K562 (cell line): ENCODE results near the gene AP1S3. TPM values are rescaled to one million over a fixed set of nuclear protein-coding genes. Genes with fewer than 3 reads are reported as not detected.
A peak's percentile ranks its signal among the peaks of the same experiment; 100 is the strongest.

Experiments used
- BDP1 ChIP-seq: IDR thresholded peaks from 3 replicates; pipeline ENCODE4 v1.6.1; 2011; ENCODE audit not compliant: insufficient read length, insufficient read depth
- CBX8 ChIP-seq: fragments of 200-600 bp; sonication (generic); IDR thresholded peaks from 2 replicates; pipeline ENCODE4 v1.6.1; 2012; ENCODE audit warnings: borderline replicate concordance, mixed run types, low read depth, mild to moderate bottlenecking, moderate library complexity, mixed read lengths, low read length, control low read depth, inconsistent platforms; ENCODE audit not compliant: poor library complexity, severe bottlenecking; ENCODE audit errors: extremely low read depth
- CCNT2 ChIP-seq: IDR thresholded peaks from 2 replicates; pipeline ENCODE4 v1.6.1; 2011; ENCODE audit warnings: borderline replicate concordance, low read depth, mild to moderate bottlenecking, moderate library complexity, mixed read lengths, low read length; ENCODE audit not compliant: insufficient read length; ENCODE audit errors: extremely low read depth
- EP300 ChIP-seq: IDR thresholded peaks from 2 replicates; pipeline ENCODE4 v1.6.1; 2012; ENCODE audit warnings: low read length, improper control_type of control experiment
- FOXJ2 ChIP-seq: fragments of 200-800 bp; sonication (Bioruptor generic); IDR thresholded peaks from 2 replicates; pipeline ENCODE4 v1.6.1; 2016; ENCODE audit warnings: missing genetic modification characterization, missing compliant biosample characterization
- GATA2 ChIP-seq: sonication (generic); formaldehyde crosslinking; IDR thresholded peaks from 2 replicates; pipeline ENCODE4 v1.4.0; 2020; ENCODE audit warnings: mild to moderate bottlenecking, missing genetic modification reagents
- NFE2 ChIP-seq: IDR thresholded peaks from 2 replicates; pipeline ENCODE4 v1.6.1; 2014; ENCODE audit warnings: antibody characterized with exemption, low read depth
- NR3C1 ChIP-seq: sonication (generic); formaldehyde crosslinking; IDR thresholded peaks from 2 replicates; pipeline ENCODE4 v1.8.1; 2022; ENCODE audit warnings: missing genetic modification reagents
- NRF1 ChIP-seq, 2 experiments: fragments of 450-650 bp; IDR thresholded peaks in 1 of 2; conservative IDR thresholded peaks in 1 of 2; 2 replicates each; pipeline ENCODE4 v1.6.1; 2014; ENCODE audit warnings: mild to moderate bottlenecking in 2 of 2
- PCBP2 ChIP-seq: fragments of 200-400 bp; formaldehyde crosslinking; IDR thresholded peaks from 2 replicates; pipeline ENCODE4 v1.6.1; 2018; ENCODE audit warnings: low read length, low read depth, mild to moderate bottlenecking, moderate library complexity; ENCODE audit not compliant: poor library complexity, severe bottlenecking
- PML ChIP-seq: IDR thresholded peaks from 2 replicates; pipeline ENCODE4 v1.6.1; 2012; ENCODE audit warnings: low read length, inconsistent platforms
- PTBP1 ChIP-seq: fragments of 200-400 bp; formaldehyde crosslinking; IDR thresholded peaks from 2 replicates; pipeline ENCODE4 v1.6.1; 2017; ENCODE audit warnings: low read depth, low read length
- RUNX1 ChIP-seq: sonication (generic); IDR thresholded peaks from 2 replicates; pipeline ENCODE4 v1.6.1; 2016; ENCODE audit warnings: antibody characterized with exemption, low read depth
- SMARCE1 ChIP-seq: fragments of 450-650 bp; IDR thresholded peaks from 2 replicates; pipeline ENCODE4 v1.7.1; 2016; ENCODE audit warnings: mild to moderate bottlenecking
- XRCC4 ChIP-seq: IDR thresholded peaks from one replicate; pipeline ENCODE4 v1.6.1; 2011; ENCODE audit not compliant: insufficient read depth, insufficient read length; ENCODE audit errors: extremely low read depth
- ZBTB7A ChIP-seq: IDR thresholded peaks from 2 replicates; pipeline ENCODE4 v1.6.1; 2011; ENCODE audit warnings: low read depth, mild to moderate bottlenecking, low read length, moderate library complexity, borderline replicate concordance; ENCODE audit not compliant: control insufficient read depth
- ZHX1 ChIP-seq: fragments of 150-350 bp; conservative IDR thresholded peaks from 2 replicates; pipeline ENCODE4 v1.6.1; 2014; ENCODE audit warnings: low read length
- ZNF23 ChIP-seq: fragments of 250-450 bp; sonication (Bioruptor Pico); IDR thresholded peaks from 2 replicates; pipeline ENCODE4 v1.4.0; 2020; ENCODE audit warnings: mild to moderate bottlenecking
- ZNF3 ChIP-seq: fragments of 250-450 bp; sonication (Bioruptor Pico); IDR thresholded peaks from 2 replicates; pipeline ENCODE4 v1.5.0; 2021; ENCODE audit warnings: mild to moderate bottlenecking, moderate library complexity
- ZNF445 ChIP-seq: fragments of 250-450 bp; sonication (Bioruptor Pico); IDR thresholded peaks from 2 replicates; pipeline ENCODE4 v1.4.0; 2020; ENCODE audit warnings: low read depth, mild to moderate bottlenecking, moderate library complexity
- ZNF609 ChIP-seq: sonication (generic); formaldehyde crosslinking; IDR thresholded peaks from 2 replicates; pipeline ENCODE4 v1.8.1; 2023; ENCODE audit warnings: missing genetic modification reagents, mild to moderate bottlenecking, borderline replicate concordance
- polyA plus RNA-seq, 8 experiments: library from polyadenylated mRNA; depleted of rRNA in 4 of 8; stranded (reverse) in 5 of 8; unstranded in 3 of 8; fragments of >200 nt; fragmentation: Nextera tagmentation in 2 of 8; fragmentation: Illumina TruSeq in 1 of 8; extraction: Ambion mirVana in 2 of 8; extraction: Trizol in 1 of 8; gene quantifications; 2 replicates each; pipeline versions ENCODE4 v1.2.1 to v1.2.3, GENCODE V29; 2011 to 2014; ENCODE audit warnings: inconsistent platforms in 1 of 8, missing spikeins in 1 of 8
- total RNA-seq, 7 experiments: library from RNA; depleted of rRNA in 6 of 7; stranded (reverse); fragments of >200 nt in 6 of 7; fragmentation: Illumina TruSeq in 2 of 7; extraction: Trizol in 2 of 7; gene quantifications; 2 replicates each; pipeline versions ENCODE4 v1.2.1 to v1.2.3, GENCODE V29; 2011 to 2021; ENCODE audit warnings: low replicate concordance in 1 of 7
- TF ChIP-seq, protein P1 (sequence below): sonication (generic); formaldehyde crosslinking; IDR thresholded peaks from 2 replicates; pipeline ENCODE4 v1.9.0; 2022; ENCODE audit warnings: mild to moderate bottlenecking, missing genetic modification reagents

AP1S3 gene
- total and polyA plus RNA-seq, 9 of the 15 experiments (the other 6 are each of a cell fraction or from before 2014, with no cell fraction given): 0.50 to 3.8 (median 2.1) TPM

GRCh38 chr2:223723954-223724411 is 113.4 kb downstream of the AP1S3 start (continued):
- TF ChIP-seq ZNF609 (CRISPR knock-in tag) (no peak), CCNT2 (no peak), PML (peak; percentile 75), NFE2 (no peak), GATA2 (CRISPR knock-in tag) (no peak), ZBTB7A (no peak), PCBP2 (no peak), CBX8 (no peak), BDP1 (no peak), XRCC4 (no peak), NRF1 (conservative IDR thresholded peaks at IDR 0.05 in 1 of 2, IDR thresholded peaks at IDR 0.05 in 1 of 2) (no peak), ZHX1 (no peak), ZNF445 (CRISPR knock-in tag) (no peak), ZNF3 (CRISPR knock-in tag) (no peak), ZNF23 (no peak), PTBP1 (no peak), RUNX1 (no peak), EP300 (no peak), FOXJ2 (no peak), NR3C1 (CRISPR knock-in tag) (no peak), SMARCE1 (no peak)
- TF ChIP-seq, protein P1, sequence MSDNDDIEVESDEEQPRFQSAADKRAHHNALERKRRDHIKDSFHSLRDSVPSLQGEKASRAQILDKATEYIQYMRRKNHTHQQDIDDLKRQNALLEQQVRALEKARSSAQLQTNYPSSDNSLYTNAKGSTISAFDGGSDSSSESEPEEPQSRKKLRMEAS: peak; percentile 51; the same call in 1 of the 2 replicates
